ENCODE measurements around the gene SNX27.
A peak's percentile ranks its signal among the peaks of the same experiment; 100 is the strongest.

The SNX27 gene

GRCh38 chr1:151713044-151713443 is 101.2 kb downstream of the SNX27 start:
- H3K4me3 ChIP-seq (IDR thresholded peaks at IDR 0.05; ENCODE audit: insufficient read depth, low read depth, low read length), result no peak overlapping the region
- H3K36me3 ChIP-seq (ENCODE audit: insufficient read depth), result no peaks in the 10 kb centered on the region
- H2AFZ ChIP-seq (ENCODE audit: low read depth), result no peak overlapping the region
- no peak overlapping the region for H3K4me2 ChIP-seq
- no peaks in the 10 kb centered on the region for H3K79me2 ChIP-seq (ENCODE audit: insufficient read depth, low read depth)
- H3K27ac ChIP-seq, result no peak overlapping the region
- no peak overlapping the region for H3K9ac ChIP-seq
- no peaks in the 10 kb centered on the region for H4K20me1 ChIP-seq (ENCODE audit: insufficient read depth)
- TF ChIP-seq CTCF (conservative IDR thresholded peaks at IDR 0.05; ENCODE audit: low read depth, low read length), result no peak
- H3K27me3 ChIP-seq (ENCODE audit: insufficient read depth, low read depth), result peaks cover 94% of the 10 kb centered on the region
- H3K4me1 ChIP-seq (ENCODE audit: low read depth, poor library complexity, severe bottlenecking), result peaks cover 4% of the 10 kb centered on the region

- peaks cover 97% of the 10 kb centered on the region for H3K27me3 ChIP-seq (ENCODE audit: insufficient read depth, low read depth)
Observed at GRCh38 chr1:151713874-151714273, 102.0 kb downstream of the SNX27 start.

GRCh38 chr1:151714820-151715725 is 103.2 kb downstream of the SNX27 start:
- no peak overlapping the region for H3K4me2 ChIP-seq
- peaks cover 10% of the 10 kb centered on the region for H3K4me1 ChIP-seq (ENCODE audit: low read depth, poor library complexity, severe bottlenecking)
- no peaks in the 10 kb centered on the region for H3K36me3 ChIP-seq (ENCODE audit: insufficient read depth)
- H3K27me3 ChIP-seq (ENCODE audit: insufficient read depth, low read depth), result peaks cover 94% of the 10 kb centered on the region
- H2AFZ ChIP-seq (ENCODE audit: low read depth), result no peak overlapping the region
- no peak for TF ChIP-seq CTCF (conservative IDR thresholded peaks at IDR 0.05; ENCODE audit: low read depth, low read length)
- H3K9ac ChIP-seq, result no peak overlapping the region
- H3K79me2 ChIP-seq (ENCODE audit: insufficient read depth, low read depth), result no peaks in the 10 kb centered on the region
- no peaks in the 10 kb centered on the region for H4K20me1 ChIP-seq (ENCODE audit: insufficient read depth)
- no peak overlapping the region for H3K27ac ChIP-seq
- no peak overlapping the region for H3K4me3 ChIP-seq (IDR thresholded peaks at IDR 0.05; ENCODE audit: insufficient read depth, low read depth, low read length)

More at GRCh38 chr1:151713874-151714273, 102.0 kb downstream of the SNX27 start:
- Histone ChIP-seq H3K27ac (no peak overlapping the region), H3K4me3 (IDR thresholded peaks at IDR 0.05; ENCODE audit: insufficient read depth, low read depth, low read length) (no peak overlapping the region), H3K9ac (no peak overlapping the region), H3K4me1 (ENCODE audit: low read depth, poor library complexity, severe bottlenecking) (peaks cover 4% of the 10 kb centered on the region), H4K20me1 (ENCODE audit: insufficient read depth) (no peaks in the 10 kb centered on the region), H3K79me2 (ENCODE audit: insufficient read depth, low read depth) (no peaks in the 10 kb centered on the region), H2AFZ (ENCODE audit: low read depth) (no peak overlapping the region), H3K36me3 (ENCODE audit: insufficient read depth) (no peaks in the 10 kb centered on the region), H3K4me2 (no peak overlapping the region)
- no peak for TF ChIP-seq CTCF (conservative IDR thresholded peaks at IDR 0.05; ENCODE audit: low read depth, low read length)

DNA sequence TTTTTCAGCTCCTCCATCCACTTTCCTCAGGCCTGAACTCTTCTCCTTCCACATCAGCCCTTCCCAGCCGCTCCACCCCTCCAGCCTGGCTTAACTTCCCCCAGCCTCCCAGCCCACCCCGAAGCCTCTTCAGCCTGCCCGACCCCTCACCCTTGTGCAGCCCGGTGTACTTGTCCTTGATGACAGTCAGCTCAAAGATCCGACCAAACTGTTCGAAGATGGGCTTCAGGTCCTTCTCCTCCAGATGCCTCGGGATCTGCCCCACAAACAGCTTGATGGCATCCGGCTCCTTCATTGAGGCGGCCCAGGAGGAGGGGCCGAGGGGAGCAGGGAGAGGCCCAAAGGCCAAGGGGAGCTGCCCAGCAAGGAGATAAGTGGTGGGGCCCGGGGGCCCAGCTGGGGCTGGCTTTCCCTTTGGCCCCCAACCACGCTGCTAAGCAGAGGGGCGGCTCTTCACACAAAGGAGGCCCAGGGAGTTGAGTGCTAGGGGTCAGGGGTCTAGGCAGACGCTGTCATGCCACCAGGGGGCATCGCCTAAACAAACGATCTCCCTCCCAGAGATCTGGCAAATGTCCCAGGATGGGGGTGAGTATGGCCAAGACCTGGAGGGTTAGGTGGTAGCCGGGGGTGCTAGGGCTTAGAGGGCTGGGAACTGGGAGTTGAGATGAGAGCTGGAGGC is 104.0 kb downstream of the SNX27 start:
- H3K4me3 ChIP-seq (IDR thresholded peaks at IDR 0.05; ENCODE audit: insufficient read depth, low read depth, low read length), result no peak overlapping the region
- H3K4me2 ChIP-seq, result no peak overlapping the region
- H2AFZ ChIP-seq (ENCODE audit: low read depth), result no peak overlapping the region
- H3K4me1 ChIP-seq (ENCODE audit: low read depth, poor library complexity, severe bottlenecking), result peaks cover 18% of the 10 kb centered on the region
- no peak overlapping the region for H3K27ac ChIP-seq
- 0 out of 2 replicates have a peak, but pooled peaks have one; percentile 42 for TF ChIP-seq CTCF (conservative IDR thresholded peaks at IDR 0.05; ENCODE audit: low read depth, low read length)
- no peak overlapping the region for H3K9ac ChIP-seq
- peaks cover 88% of the 10 kb centered on the region for H3K27me3 ChIP-seq (ENCODE audit: insufficient read depth, low read depth)
- no peaks in the 10 kb centered on the region for H3K36me3 ChIP-seq (ENCODE audit: insufficient read depth)
- H4K20me1 ChIP-seq (ENCODE audit: insufficient read depth), result no peaks in the 10 kb centered on the region
- H3K79me2 ChIP-seq (ENCODE audit: insufficient read depth, low read depth), result no peaks in the 10 kb centered on the region
